Activated CD4-positive, alpha-beta T cell treated with anti-CD3 and anti-CD28 coated beads, Interleukin-10, Interleukin-2, amounts not matched to agents 100 ng/mL and 50 ng/mL, durations not matched to agents 16 hours and 8 hours (primary cell): ENCODE data around the gene RIC1.
"Not testable (repeated sequence)": the region's sequence is repeated elsewhere in the genome, so short reads cannot be mapped to it uniquely, and the experiment has no call there.

ENCODE experiments used
- DNase-seq: peaks from one replicate; pipeline ENCODE4 v3.0.0-alpha.2; 2020

Gene RIC1

DNA sequence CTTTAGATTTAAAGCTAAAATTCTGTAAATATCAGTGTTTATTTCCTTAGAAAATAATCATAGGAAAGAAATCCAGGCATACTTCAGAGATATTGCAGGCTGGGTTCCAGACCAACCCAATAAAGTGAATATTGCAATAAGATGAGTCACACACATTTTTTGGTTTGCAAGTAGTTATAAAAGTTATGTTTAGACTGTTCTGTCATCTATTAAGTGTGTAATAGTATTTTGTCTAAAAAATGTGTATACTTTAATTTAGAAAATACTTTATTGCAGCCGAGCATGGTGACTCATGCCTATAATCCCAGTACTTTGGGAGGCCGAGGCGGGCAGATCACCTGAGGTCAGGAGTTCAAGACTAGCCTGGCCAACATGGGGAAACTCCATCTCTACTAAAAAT, 6.9 kb upstream of the RIC1 start:
- DNase-seq: no peak

DNA sequence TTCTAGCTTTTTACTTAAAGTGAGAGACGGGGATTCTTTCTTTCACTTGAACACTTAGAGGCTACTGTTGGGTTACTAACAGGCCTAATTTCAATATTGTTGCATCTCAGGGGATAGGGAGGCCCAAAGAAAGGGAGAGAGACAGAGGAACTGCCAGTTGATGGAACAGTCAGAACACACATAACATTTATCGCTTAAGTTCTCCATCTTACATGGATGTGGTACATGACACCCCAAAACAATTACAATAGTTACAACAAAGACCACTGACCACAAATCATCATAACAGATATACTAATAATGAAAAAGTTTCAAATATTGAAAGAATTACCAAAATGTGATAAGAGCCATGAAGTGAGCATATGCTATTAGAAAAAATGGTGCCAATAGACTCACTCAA, 4.3 kb upstream of the RIC1 start:
- peak; percentile 81 for DNase-seq

DNA sequence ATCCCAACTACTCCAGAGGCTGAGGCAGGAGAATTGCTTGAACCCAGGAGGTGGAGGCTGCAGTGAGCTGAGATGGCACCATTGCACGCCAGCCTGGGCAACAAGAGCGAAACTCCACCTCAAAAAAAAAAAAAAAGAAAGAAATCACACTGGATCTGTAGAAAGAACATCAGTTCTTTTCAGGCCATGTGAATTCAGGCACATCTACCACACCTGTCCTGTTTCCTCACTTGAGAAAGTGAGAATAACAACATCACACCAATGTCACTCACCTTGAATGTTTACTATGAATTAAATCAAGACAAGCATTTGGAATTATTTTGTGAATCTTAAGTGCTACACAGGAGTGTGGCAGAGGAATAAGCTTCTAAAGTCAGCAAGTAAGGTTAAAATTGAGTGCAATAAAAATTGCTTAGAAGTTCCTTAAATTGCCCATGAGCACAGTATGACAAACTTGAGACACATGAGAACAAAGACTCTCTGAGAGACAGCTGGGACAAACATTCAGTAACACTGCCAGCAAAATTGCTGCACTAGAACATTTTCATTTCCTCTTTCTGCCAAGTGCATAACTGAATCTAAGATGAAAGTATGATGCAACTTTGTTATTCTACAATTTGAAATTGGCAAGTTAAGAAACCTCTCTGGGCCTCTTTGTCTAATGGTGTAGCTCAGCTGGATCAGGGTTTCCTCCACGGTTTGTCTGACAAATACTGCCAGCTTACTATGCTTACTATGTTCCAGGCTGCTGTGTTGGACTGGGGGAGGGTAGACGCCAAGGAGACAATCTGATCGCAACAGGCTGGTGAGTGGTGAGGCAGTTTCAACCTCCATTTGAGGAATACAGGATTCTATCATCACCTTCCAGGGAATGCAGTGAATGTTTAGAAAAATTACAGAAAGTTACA, 1.9 kb upstream of the RIC1 start:
- DNase-seq: peak; percentile 81

DNA sequence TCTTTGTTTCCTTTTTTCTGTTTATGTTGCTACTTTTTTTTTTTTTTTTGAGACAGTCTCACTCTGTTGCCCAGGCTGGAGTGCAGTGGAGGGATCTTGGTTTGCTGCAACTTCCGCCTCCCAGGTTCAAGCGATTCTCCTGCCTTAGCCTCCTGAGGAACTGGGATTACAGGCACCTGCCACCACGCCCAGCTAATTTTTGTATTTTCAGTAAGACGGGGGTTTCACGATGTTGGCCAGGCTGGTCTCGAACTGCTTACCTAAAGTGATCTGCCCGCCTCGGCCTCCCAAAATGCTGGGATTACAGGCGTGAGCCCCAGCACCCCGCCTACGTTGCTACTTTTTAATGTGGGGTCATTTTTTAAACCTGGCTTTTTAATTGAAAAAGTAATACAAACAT, 1.2 kb upstream of the RIC1 start:
- not testable (repeated sequence) for DNase-seq

DNA sequence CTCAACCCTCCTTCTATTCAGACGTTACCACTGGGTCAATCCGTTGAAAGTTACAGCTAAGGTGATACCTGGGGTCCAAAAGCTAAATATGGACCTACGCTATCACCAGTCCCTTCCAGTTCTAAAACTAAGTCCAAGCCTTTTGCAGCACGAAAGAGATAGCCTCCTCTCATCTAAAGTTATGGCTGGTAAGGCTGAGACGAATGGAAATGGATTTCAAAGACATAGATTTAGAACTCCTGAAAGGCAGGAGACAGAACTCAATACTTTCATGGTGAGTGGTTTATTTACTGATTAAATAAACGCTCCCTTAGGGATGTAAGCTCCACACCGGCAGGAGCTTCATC, 751 bp upstream of the RIC1 start:
- peak; percentile 28 for DNase-seq

DNA sequence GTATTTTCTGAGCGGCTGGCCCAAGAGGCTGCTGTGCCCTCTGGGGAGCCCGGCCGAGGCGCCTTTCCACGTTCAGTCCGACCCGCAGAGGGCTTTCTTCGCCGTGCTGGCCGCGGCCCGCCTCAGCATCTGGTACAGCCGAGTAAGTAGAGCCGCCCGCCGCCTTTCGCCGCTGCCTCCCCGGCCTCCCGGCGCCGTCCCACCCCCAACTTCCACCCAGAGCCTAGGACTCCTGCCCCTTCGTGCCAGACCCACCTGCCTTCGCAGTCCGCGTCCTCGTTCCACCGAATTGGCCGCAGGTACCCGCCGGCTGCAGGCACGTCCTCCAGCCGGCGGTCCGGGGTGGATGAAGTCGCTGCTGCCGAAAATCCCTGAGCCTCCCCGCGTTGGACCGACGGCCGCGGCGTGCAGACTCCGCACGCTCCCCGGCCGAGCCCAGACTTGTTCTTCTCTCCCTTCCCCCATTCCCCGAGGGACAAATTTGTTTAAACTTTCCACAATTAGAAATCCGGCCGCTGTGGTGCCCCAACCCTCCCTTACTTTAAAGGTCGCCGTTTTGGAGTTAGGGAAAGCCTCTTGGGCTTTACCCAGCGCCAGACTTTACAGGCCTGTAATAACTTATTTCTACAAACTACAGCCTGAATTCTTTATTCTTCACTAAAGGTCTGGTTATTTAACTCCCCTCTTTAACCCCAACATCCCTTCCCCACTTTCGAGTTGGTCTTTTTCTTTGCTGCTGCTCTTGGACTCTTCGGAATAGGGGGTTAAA, 589 bp downstream of the RIC1 start:
- DNase-seq: peak; percentile 41

DNA sequence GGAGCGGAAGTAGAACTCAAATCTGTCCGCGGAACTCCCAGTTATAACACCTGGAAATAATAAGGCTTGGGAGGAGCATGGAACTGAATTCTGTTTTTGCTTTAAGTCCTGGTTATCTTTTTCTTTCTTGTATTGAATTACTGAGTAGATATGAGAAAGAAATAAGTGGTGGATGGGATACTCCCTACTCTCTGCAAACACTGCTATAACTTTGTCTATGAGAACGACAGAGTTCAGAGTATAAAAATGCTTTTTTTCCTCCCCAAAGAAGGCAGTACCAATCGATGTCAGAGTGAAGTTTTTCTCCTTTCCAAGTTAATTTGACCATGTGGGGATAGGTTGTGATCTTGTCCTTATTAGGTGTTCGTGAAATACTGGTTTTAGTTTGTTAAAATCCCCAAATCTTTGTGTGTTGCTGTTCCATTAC, 1.2 kb downstream of the RIC1 start:
- DNase-seq: no peak

DNA sequence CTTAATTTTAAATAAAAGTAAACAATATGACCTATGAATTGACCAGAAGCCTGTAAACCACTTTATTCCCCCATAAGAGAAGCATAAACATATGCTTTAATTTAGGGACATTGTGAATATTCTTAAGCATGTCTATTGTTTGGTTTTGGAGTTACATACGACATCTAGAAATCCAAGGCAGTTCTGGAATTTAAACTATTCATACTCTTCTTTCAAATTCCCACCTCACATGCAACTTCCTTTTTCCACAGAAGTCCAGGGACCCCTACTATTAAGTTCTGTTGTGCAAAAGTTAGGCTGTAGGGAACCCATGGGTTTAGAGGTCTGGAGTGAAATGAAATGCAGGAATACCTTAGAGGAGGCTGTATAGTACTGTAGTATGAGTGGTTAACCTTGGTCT, 2.1 kb downstream of the RIC1 start:
- DNase-seq: no peak

DNA sequence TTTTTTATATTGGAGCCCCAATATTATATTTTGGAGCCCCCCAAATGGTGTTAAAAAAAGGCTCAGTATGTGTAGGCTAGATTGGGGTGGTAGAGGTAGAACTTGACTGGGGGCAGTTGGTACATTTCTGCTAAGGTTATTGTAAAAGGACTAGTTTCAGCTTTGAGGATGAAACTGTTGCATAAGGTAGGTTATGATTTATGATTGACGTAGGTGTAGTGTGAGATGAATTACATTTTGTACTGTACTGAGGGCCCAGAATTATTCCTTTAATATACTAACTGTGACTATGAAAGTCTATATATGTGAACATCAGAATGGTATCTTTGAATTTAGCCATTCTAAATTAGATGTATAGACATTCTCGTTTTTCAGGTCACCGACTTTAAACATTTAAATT, 3.6 kb downstream of the RIC1 start:
- no peak for DNase-seq

DNA sequence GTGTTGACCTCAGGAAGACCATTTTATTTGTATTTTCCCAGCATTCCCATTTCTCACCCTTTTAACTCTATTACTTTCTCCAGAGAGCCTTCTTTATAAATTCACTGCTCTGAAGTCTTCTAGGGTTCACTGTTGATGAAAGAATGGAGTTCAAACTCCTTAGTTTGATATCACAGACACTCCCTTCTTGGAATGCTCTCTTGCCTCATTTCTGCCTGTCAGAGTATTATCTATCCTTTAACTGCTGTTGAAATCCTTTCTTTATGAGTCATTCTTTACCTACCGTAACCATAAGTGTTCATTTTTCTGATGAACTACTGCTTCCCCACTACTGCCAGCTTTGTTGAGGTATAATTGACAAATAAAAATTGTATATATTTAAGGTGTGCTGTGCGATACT, 4.3 kb downstream of the RIC1 start:
- peak; percentile 64 for DNase-seq

DNA sequence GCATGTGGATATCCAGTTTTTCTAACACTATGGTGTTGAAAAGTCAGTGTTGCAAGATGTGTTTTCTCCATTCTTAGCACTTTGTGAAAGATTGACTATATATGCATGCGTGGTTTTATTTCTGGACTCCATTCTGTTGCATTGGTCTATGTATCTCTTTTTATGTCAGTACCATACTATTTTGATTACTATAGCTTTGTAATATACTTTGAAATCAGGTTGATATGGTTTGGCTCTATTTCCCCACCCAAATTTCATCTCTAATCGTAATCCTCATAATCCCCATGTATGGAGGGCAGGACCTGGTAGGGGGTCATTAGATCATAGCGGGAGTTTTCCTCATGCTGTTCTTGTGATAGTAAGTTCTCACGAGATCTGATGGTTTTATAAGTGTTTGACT, 6.5 kb downstream of the RIC1 start:
- DNase-seq: no peak

DNA sequence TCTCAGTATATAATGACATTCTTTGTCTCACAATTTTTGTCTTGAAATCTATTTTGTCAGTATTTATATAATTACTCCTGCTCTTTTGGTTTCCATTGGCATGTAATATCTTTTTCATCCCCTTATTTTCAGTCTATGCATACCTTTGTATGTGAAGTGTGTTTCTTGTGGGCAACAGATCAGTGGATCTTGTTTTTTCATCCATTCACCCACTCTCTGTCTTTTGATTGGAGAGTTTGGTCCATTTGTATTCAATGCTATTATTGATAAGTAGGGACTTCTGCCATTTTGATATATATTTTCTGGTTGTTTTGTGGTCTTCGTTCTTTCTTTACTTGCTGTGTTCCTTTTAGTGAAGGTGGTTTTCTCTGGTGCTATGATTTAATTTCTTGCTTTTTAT, 10.9 kb downstream of the RIC1 start:
- no peak for DNase-seq

DNA sequence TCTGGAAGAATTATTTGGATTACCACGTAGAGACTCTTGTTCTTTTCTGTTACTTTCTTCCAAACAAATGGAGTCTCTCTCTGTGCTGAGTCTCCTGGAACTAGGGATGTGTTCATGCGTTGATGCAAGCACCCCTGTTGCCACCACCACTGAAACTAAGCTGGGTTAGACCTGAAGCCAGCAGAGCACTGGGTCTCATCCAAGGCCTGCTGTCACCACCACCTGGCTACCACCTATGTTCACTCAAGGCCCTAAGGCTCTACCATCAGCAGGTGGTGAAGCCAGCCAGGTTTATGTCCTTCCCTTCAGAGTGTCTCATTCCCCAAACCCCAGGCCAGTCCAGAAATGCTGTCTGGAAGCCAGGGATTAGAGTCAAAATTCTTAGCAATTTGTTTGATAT, 13.3 kb downstream of the RIC1 start:
- no peak for DNase-seq

DNA sequence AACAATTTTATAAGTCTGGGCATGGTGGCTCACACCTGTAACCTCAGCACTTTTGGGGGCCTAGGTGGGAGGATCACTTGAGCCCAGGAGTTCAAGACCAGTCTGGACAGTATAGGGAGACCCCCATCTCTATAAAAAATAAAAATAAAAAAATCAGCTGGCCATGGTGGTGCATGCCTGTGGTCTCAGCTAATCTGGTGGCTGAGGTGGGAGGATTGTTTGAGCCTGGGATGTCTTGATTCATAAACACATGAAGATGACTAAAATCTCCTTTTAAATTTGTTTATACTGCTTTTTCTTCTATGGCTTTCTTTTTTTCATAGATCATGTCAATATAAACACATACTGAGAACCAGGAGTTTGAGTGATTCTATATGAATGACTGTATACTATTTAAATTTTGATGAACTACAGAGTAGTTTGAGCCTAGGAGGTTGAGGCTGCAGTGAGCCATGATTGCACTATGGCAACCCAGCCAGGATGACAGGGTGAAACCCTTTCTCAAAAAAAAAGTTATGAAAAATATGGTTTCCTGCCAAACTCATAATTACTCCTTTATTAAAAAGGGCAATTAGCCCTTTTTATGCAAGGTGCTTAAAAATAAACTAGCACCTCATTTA, 14.2 kb downstream of the RIC1 start:
- peak; percentile 29 for DNase-seq

DNA sequence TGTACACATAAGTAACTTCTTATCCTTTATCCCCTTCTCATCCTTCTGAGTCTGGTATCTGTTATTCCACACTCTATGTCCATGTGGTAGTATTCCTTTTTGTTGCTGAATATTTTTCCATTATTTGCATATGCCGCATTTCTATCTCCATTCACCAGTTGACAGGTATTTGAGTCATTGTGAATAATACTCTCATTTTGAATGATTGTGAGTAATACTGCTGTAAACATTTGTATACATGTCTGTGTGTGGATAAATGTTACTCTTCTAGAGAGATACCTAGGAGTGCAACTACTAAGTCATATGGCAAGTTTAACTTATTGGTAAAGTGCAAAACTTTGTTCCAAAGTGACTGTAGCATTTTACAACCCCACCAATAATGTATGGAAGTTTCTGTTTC, 15.6 kb downstream of the RIC1 start:
- DNase-seq: peak; percentile 66

DNA sequence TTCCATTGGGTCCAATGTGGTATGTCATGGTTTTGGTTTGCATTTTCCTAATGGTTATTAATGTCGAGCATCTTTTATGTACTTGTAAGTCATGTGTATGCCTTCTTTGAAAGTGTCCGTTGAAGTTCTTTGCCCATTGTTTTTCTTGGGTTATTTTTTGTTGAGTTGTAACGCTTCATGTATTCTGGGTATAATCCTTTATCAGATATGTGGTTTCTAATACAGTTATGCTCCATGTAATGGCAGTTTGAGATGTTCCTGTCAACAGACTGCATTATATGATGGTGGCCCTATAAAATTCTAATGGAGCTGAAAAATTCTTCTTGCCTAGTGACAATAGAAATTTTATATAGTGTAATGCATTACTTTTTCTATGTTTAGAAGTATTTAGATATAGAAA, 17.2 kb downstream of the RIC1 start:
- DNase-seq: no peak

DNA sequence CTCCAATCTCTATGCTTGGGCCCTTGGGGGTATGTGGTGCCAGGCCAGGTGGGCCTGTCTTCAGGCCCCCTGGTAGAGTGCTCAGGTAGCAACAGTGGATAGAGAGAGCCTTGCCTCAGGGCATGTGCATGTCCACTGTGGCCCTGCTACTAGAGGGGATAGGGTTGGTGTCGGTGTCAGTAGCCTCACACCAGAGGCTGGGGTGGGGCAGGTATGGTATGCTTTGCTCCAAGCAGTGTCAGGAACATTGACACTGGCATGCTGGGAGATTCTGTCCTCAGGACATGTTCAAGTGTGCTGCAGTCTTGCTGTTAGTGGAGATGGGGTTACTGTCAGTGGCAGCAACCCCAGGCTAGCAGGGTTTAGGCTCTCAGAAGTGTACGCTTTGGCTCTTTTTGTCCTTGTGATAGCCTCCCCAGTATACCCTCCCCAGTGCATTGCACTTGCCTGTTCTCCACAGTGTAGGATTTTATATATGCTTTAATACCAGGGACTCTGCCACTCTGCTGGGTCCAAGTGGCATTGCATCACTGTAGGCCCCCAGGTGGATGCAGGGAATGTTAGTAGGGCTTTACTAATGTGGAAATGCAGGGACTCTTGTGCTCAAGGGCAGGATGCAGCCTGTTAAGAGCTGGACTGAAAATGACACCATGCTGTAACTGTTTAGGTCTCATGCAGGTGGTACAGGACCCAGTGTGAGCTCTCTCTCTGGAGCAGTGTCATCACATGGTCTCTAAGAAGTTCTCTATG, 21.6 kb downstream of the RIC1 start:
- no peak for DNase-seq

DNA sequence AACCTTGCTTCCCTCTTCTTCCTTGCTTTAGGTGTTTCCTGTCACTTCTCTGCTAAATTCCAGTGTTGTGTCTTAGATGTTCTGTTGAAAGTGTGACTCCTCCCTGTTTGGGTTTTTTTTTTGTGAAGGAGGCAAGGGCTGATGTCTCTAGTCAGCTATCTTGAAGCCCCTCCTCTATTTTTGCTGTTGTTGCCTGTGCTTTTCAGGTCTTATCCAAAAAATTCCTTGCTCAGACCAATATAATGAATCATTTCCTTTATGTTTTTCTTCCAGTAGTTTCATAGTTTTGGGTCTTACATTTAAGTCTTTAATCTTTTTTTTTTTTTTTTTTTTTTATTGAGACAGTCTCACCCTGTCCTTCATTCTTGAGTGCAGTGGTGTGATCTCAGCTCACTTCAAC, 22.3 kb downstream of the RIC1 start:
- DNase-seq: no peak

DNA sequence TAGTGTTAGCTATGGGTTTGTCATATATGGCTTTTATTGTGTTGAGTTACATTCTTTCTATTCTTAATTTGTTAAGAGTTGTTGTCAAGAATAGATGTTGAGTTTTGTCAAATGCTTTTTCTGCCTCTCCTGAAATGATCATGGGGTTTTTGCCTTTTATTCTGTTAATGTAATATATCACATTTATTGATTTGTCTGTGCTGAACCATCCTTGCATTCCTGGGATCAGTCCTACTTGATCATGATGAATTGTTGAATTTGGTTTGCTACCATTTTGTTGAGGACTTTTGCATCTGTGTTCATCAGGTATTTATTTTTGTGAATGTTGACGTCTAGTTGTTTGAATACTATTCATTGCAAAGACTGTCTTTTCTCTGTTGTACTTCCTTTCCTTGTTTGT, 23.9 kb downstream of the RIC1 start:
- DNase-seq: no peak

DNA sequence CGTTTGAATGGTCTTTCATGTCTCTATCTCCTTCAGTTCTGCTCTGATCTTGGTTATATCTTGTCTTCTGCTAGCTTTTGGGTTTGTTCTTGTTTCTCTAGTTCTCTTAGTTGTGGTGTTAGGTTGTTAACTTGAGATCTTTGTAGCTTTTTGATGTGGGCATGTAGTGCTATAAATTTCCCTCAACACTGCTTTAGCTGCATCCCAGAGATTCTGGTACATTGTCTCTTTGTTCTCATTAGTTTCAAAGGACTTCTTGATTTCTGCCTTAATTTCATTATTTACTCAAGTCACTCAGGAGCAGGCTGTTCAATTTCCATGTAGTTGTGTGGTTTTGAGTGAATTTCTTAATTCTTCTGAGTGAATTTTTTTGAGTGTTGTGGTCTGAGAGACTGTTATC, 33.9 kb downstream of the RIC1 start:
- not testable (repeated sequence) for DNase-seq

DNA sequence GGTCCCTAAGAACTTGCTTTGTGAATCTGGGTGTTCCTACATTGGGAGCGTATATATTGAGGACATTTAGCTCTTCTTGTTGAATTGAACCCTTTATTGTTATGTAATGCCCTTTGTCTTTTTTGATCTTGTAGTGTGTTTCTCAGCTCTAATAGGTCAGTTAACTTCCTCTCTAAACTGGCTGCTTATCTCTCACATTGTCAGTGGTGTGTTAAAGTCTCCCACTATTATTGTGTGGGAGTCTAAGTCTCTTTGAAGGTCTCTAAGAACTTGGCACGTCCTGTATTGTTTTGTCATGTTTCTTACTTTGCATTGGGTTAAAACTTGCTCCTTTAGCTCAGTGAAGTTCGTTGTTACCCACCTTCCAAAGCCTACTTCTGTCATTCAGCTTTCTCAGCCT, 36.2 kb downstream of the RIC1 start:
- DNase-seq: no peak

DNA sequence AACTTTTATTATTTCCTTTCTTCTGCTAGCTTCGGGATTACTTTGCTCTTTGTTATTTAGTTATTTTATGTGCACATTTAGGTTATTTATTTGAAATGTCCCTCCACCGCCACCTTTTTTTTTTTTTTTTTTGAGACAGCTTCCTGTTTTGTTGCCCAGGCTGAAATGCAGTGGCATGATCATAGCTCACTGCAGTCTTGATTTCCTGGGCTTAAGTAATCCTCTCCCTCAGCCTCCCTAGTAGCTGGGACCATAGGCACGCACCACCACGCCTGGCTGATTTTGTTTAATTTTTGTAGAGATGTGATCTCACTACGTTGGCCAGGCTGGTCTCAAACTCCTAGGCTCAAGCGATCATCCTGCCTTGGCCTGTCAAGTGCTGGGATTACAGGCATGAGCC, 38.5 kb downstream of the RIC1 start:
- no peak for DNase-seq

DNA sequence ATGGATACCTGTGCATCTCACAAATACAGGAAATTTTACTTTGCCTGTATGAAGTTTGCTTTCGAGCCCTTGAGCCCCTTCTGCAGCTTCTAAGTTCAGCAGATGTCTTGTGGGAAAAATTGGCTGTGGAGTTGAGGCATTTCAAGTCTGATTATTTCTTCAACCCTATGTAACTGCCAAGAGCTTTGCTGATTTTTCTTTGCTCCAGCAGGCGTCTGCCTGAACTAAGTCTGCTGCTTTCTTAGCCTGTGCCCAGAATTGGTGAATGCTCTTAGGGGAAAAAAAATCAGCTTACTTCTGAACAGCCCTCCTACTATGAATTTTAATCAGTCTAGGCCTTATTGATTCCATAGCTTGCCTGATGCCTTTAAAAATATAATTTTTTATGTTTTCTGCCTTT, 41.2 kb downstream of the RIC1 start:
- DNase-seq: no peak
